Fibroblast of the conjunctiva (primary cell): ENCODE measurements around the gene ADGRV1.
"Not testable (repeated sequence)": the region's sequence is repeated elsewhere in the genome, so short reads cannot be mapped to it uniquely, and the experiment has no call there.

Experiments used
- DNase-seq: peaks from one replicate; pipeline ENCODE4 v3.0.0-alpha.2; 2010; ENCODE audit warnings: low read depth

ADGRV1 gene

GRCh38 chr5:90948969-90949368, 390.4 kb downstream of the ADGRV1 start:
- no peak for DNase-seq

DNA sequence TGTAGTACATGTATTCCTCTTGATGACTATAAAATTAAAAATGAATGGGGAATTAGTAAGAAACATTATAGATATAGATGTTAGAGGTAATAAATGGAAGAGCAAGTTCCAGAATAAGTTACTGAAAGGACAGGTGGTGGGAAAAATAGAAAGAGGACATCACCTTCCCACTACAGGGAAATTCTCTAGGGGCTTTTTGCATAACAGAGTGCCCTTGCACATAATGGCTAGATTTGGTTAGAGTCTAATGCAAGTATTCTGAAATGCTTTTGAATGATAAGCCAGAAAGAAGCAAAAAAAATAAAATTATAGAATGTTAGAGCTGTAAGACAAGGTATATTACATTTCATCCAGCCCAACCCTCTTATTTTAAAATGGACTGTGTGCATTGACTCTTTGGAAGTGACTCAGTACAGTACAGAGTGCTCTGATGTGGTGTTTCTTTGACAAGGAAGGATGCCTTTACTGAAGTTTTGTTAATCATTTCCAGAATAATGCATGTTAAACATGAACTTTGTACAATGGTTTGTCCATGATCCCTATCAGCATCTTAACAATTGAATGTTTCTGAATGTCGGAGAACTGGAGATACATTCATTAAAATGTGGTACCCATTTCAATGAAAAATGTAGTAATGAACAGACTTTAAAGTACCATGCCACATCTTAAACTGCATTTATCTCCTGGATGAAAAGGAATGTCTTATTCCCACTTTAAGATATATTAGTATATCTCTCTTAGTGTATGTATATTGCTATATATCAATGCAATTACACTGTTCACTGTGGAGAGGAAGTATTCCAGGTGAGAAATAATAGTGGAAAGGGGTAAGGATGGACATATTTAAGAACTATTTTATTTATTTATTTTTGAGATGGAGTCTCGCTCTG, 391.1 kb downstream of the ADGRV1 start:
- no peak for DNase-seq

- DNase-seq: no peak
These were observed 396.5 kb downstream of the ADGRV1 start for GRCh38 chr5:90955001-90955635.

DNA sequence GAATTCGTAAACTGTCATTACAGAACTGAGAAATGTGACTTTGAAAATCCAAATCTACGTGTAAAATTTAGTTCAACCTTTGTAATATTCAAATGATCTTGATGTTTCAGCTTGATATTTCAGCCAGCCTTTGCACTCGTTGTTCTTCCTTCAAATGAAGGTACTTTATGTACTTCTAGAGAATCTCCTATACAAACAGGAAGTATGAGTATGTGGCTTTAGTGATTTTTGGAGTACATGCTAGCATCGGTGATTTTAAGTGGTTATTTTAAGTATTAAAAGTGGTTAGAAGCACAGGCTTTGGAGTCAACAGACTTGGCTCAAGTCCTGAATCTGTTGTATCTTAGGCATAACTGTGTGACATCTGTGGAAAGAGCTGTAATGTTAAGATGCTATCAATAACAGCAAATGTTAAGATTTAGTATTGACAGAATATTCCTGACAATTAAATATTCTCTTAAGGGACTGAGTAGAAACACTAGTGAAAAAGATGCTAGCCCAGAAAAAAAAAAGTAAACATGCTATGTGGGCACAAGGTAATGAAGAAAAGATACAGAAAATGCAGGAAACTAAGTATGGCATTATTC, 398.0 kb downstream of the ADGRV1 start:
- no peak for DNase-seq

- DNase-seq: no peak
These were observed 399.3 kb downstream of the ADGRV1 start for GRCh38 chr5:90957906-90958305.

- DNase-seq: no peak
These were observed 400.7 kb downstream of the ADGRV1 start for GRCh38 chr5:90959262-90959661.

DNA sequence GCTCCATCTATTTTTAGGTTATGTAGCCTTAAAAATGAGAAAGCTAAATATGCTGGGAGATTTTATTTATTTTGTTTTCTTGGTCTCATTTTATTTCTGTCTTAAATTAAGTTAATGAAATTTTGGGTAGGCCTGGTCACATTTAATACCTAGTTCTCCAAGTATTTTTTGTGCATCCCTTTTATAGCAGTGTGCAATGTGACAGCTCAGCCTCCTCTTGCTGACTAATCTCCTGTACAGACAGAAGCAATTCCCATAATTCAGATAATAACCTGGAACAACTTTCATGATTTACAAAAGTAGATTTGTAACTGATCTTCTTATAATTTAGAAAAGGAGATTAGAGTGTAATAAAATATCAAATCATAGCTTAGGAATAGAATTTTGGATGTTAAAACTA, 403.9 kb downstream of the ADGRV1 start:
- no peak for DNase-seq

DNA sequence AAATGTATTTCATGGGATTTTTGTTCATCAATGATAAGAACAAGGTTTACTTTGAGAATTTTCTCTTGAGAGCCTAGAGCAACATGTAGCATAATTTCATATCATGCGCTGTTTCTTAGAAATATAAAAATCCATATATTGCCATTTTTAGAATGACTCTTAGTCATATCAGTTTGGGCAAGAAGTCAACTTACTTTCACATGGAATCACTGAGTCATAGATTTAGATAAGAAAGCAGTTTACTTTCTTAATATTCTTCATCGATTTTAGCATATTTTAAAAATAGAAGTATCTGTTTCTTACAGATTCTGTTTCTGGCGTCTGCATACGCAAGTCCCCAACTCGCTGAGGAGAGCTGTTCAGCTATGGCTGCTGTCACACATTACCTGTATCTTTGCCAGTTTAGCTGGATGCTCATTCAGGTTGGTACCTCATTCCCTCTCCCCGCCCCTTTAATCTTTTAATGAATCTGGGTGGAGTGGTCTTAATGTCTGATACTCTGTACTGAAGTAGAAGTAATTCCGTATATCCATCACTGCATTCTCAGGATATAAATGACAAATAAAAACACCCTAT, 406.6 kb downstream of the ADGRV1 start:
- DNase-seq: no peak

DNA sequence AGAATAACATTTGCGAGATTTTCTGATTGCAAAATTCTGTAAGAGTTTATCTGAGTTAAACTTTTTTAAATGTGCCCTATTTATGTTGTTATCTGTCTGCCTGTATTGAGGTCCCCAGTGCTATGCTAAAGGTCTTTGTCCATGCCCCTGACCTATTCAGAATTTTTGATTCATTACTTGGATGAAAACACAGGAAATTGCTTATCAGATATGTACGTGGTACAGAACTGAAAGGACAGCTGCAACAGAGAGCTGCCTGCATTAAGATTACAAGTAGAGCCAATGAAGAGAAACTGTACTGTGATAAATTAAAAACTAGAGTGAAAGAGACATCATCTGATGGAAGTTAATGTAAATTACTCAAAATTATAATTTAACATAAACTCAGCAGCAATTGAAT, 408.8 kb downstream of the ADGRV1 start:
- DNase-seq: no peak

GRCh38 chr5:90967851-90968250, 409.3 kb downstream of the ADGRV1 start:
- no peak for DNase-seq

DNA sequence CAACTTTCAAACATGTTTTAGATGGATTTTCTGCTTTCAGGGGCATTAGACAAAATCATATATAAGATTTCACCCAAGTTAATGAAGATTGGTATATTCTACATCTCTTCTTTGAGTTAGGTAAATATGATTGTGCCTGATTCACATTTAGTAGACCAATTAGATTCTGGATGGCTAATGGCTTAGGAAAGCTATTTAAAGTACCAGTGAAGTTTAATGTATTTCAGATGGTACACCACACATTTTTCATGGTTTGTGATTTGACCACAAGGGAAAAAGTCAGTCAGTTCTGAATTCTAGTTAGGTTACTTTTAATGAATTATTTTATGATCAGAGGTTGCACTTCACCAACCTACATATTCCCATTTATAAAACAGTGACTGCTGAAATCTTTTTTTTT, 409.7 kb downstream of the ADGRV1 start:
- DNase-seq: no peak

DNA sequence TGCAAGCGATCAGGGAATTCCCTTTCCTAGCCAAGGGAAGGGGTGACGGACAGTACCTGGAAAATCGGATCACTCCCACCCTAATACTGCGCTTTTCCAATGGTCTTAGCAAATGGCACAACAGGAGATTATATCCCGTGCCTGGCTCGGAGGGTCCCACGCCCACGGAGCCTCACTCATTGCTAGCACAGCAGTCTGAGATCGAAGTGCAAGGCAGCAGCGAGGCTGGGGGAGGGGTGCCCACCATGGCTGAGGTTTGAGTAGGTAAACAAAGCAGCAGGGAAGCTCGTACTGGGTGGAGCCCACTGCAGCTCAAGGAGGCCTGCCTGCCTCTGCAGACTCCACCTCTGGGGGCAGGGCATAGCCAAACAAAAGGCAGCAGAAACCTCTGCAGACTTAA, 411.3 kb downstream of the ADGRV1 start:
- DNase-seq: not testable (repeated sequence)

DNA sequence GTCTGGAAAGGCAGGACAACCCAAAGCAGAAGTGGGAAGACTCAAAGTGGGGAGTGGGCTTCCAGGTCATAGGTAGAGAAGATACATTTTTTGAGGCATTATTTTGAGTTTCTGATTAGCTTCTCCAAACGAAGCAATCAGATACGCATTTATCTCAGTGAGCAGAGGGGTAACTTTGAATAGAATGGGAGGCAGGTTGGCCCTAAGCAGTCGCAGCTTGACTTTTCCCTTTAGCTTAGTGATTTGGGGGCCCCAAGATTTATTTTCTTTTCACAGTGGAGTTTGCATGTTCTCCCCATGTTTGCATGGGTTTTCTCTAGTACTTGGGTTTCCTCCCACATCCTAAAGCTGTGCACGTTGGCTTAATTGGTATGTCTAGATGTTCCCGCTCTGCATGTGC, 422.6 kb downstream of the ADGRV1 start:
- DNase-seq: no peak

DNA sequence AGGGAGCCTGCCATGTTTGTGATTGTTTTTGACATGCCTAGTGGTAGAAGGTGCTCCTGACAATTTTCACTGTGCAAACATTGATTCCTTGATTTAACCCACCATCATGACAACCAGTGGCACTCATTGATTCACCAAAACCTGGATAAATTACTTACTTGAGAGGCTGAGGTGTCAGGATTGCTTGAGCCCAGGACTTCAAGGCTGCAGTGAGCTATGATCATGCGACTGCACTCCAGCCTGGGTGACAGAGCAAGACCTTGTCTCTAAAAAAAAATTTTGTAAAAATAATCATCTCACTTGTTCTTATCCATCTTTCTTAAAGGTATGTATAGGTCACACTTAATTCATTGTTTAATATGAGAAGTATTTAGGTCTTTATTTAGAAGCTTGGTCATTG, 423.2 kb downstream of the ADGRV1 start:
- no peak for DNase-seq

- no peak for DNase-seq
These were observed 424.0 kb downstream of the ADGRV1 start for GRCh38 chr5:90982576-90982975.

DNA sequence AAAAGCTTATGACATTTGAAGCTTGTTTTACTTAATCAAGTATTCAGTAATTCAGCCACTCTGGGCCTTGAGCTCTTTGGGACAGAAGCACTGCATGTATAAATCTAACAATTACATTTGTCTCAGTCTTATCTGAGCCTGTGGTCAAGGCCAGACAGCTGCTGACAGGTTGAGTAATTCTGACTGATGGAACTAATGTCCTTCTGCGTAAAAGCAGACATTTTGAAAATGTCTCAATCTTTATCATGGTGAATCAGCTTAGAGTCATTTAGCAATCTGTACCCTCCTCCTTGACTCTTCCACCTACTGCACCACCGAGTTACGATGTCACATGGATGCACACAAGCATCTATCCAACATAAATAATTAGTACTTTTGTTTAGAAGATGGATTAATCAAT, 424.6 kb downstream of the ADGRV1 start:
- DNase-seq: peak; percentile 26

DNA sequence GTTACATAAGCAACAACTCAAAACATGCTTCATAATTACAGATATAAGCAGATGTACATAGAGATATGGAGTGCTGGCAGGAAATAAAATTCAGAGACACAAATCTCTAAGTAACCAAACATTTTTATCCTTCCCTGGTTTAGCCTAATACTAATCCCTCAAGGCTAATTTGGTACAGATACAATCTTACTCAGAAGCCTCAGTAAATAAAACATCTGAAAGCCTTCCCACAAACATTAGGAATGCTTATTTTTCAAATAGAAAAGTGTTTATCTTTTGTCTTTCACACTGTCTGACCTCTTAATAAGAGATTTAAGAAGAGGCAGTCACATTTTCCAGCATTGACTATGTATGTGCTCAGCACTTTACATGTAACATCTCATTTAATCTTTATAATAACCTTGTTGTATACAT, 425.1 kb downstream of the ADGRV1 start:
- DNase-seq: no peak

GRCh38 chr5:90985341-90985740, 426.7 kb downstream of the ADGRV1 start:
- DNase-seq: no peak

DNA sequence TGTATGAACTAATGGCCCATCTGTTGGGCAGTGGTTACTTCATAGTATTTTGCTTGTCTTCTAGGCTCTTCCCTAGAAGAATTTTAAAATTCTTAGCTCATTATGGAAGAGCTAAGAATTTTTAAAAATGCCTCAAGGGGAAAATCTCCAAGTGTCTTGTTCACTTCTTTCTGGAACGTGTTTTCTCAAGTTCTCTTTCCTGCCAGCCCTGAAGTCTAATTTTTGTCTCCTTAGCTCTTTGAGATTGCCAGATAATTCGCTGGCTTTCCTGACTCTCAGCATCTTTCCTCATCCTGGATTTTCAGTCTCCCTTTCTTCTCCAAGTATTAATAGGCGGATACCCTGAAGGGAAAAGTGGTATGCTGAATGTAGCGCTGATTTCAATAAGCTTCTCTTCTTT, 429.1 kb downstream of the ADGRV1 start:
- DNase-seq: no peak

DNA sequence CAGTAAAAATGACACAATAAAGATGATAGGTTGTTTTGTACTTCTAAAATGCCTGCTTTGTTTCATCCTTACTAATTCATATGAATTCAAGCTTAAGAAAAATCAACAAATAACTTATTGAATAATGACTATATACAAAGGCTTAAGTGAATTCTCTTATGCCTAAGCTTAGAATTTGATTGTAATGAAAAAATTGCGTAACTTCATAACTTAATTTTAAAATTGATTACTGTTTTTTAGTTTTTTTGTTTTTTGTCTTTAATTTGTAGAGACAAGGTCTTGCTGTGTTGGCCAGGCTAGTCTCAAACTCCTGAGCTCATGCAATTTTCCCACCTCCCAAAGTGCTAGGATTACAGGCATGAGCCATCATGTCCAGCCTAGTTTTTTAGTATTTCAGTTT, 432.6 kb downstream of the ADGRV1 start:
- no peak for DNase-seq

DNA sequence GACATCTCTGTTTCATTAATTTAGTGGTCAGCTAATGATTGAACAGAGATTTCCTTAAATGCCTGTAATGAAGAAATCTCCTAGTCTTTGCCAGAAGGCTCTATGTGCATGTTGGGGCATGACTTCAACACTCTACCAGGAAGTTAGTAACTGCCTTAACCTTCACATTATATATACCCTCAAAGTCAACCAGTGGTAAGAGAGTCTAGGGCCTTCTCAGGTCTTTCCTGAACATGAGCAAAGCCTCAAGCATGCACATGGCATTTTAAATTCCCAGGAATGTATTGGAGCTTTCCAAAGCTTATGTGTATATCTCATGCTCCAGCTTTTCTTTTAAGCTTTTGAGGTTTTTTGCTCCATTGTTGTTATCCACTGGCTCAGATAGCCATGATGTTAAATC, 436.2 kb downstream of the ADGRV1 start:
- no peak for DNase-seq

GRCh38 chr5:90996089-90996488, 437.5 kb downstream of the ADGRV1 start:
- no peak for DNase-seq

DNA sequence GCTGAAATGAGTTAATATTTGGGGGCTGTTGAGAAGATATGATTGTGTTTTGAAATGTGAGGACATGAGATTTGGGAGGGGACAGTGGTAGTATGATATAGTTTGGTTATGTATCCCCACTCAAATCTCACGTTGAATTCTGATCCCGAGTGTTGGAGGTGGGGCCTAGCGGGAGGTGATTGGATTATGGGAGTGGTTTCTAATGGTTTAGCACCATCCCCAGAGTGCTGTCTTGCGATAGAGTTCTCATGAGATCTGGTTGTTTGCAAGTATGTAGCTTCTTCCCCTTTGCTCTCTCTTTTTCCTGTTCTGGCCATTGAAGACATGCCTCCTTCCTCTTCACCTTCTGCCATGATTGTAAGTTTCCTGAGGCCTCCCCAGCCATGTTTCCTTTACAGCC, 438.5 kb downstream of the ADGRV1 start:
- no peak for DNase-seq
